Fibroblast of the conjunctiva (primary cell): ENCODE results near the gene ZC3H4.
A peak's percentile ranks its signal among the peaks of the same experiment; 100 is the strongest.
"Not testable (repeated sequence)": the region's sequence is repeated elsewhere in the genome, so short reads cannot be mapped to it uniquely, and the experiment has no call there.

Experiments
- DNase-seq: peaks from one replicate; pipeline ENCODE4 v3.0.0-alpha.2; 2010; ENCODE audit warnings: low read depth

Gene ZC3H4

DNA sequence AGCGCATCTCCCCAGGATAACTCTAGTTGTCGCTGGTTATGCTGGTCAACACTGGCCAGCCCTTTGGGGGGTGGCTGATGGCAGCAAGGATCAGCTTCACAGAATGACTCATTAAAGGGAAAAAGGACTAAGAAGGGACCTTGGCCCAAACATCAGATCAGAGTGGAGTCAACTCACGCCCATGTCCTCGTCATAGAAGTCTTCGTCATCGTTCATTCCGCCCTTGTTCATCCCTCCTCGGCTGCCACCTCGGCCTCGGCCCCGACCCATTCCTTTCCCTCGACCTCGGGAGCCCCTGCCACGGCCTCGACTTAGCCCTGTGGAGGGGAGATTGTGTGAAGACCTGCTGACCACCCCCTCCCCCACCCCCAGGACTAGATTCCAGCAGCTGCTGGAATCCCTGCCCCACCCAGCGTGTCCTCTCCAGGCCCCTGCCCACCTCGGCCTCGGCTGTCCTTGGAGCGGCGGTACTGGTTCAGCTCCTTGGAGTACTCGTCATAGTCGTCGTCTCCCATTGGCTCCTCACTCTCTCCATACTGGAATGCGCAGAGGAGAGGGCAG lies 28.6 kb downstream of the ZC3H4 start:
- no peak for DNase-seq

DNA sequence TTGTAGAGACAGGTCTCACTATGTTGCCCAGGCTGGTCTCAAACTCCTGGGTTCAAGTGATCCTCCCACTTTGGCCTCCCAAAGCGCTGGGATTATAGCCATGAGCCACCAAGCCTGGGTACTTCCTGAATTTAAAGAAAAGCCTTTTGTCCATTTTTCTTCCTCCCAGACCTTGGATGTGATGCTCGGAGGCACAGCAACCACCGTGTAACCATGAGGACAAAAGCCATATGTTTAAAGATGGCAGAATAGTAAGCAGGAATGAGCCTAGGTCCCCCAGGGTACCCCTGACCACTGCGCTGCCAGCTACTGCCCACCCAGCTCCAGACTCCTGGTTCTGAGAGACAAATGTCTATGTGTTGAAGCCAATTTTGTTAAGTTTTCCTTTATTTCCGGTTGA lies 31.1 kb downstream of the ZC3H4 start:
- no peak for DNase-seq

DNA sequence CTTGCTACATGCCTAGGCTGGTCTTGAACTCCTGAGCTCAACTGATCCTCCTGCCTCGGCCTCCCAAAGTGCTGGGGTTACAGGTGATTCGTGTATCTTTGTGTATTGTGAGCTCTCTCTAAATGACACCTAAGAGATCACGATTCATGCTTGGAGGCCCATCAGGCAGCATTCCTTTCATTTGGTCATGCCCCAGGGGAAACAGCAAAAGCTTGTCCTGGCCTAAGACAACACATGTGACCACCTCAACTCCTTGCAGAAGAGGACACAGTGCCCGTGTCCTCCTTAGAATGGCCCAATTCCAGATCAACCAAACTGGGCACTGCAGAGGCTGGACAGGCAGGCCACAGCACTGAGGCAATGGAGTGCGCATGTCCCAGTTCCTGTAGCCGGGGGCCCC lies 32.5 kb downstream of the ZC3H4 start:
- DNase-seq, result no peak

DNA sequence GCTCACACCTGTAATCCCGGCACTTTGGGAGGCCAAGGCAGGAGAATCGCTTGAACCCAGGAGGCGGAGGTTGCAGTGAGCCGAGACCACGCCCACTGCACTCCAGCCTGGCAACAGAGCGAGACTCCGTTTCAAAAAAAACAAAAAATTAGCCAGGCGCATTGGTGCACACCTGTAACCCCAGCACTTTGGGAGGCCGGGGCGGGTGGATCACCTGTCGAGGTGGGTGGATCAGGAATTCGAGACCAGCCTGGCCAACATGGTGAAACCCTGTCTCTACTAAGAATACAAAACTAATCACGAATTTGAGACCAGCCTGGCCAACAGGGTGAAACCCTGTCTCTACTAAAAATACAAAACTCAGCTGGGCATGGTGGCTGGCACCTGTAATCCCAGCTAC lies 35.2 kb downstream of the ZC3H4 start:
- DNase-seq, result not testable (repeated sequence)

DNA sequence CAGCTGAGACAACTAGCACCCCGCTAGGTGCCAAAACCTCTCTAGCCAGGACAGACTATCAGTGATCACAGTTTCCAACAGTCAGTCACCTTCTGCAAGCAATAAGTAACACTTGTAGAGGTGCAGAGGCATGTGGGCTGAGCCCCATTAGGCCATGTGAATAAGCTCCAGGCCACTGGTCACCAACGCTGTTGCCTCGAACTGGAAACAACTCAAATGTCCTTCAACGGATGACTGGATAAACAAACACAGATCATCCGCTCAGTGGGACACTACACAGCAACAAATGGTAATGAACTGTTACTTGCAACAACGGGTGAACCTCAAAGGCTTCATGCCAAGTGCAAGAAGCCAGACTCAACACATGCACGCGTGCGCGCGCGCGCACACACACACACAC lies 37.6 kb downstream of the ZC3H4 start:
- no peak for DNase-seq

DNA sequence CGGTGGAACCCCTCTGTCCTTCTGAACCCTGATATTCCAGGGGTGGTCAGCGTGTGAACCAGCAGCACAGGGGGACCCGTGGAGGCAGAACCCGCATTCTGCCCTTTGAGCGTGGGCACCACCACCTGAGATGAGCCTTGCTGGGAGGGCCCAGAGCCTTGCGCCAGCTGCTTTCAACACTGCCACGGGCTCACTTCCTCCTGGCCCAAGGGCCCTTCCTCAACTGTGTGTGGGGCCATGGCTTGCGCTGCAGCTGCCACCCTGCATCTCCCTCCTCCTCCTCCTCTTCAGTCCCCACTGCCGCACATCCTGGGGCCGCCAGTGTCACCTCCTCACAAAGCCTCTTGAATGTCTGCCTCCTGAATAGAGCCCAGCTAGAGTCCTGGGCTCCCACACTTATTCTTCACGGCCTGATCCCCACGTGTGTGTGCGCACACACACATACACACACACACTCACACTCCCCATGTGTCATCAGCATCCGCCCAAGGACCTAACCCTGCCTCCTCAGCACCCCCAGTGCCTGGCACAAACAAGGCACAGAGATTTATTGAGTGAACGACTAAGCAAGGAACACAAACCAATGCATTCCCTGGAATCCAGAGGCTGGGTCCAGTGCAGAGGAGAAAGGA lies 38.3 kb downstream of the ZC3H4 start:
- no peak for DNase-seq

DNA sequence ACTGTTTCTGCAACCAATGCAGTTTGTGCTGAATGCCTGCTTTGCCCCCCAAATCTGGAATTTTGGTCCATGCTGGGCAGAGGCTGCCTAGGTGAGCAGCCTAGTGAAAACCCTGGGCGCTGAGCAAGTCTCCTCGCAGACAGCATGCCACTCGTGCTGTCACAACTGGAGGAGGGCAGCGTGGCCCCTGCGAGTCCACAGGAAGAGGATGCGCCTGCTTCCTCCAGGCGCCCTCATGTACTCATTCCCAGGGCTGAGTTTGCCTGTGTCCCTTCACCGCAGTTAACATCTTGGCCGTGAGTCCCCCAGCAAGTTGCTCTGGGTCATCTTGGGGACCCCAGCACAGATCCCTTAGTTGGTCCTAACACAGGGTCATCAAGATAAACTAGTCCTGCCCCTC lies 39.0 kb downstream of the ZC3H4 start:
- no peak for DNase-seq

DNA sequence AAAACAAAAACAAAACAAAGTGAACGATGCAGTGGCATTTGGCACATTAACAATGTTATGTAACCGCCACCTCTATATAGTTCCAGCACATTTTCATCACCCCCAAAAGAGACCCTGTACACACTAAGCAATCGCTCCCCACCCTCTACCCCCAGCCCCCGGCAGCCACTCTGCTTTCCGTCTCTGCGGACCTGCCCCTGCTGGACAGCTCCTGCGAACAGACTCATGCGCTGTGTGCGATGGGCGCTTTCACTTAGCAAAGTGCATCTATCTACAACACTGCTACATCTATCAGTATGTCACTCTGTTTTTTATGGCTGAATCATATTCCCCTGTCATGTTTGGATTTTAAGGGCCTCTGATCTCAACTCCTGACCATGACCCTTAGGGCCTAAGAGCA lies 40.0 kb downstream of the ZC3H4 start:
- no peak for DNase-seq

DNA sequence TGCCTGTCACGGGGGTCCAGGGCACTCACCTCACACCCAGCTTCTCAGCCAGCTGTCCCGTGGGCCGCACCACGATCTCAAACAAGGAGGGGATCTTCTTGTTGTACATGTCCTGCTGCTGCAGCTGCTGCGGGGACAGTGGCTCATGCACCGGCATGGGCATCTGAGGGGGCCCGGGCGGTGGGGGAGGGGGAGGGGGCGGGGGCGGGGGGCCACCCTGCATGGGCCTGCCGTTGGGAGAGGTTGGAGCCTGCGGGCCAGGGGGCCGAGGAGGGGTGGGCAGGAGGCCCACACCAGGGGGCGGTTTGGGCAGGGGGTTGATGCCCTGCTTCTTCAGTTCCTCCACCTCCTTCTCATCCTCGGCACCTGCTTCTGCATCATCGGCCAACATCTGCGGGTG lies 41.3 kb downstream of the ZC3H4 start:
- no peak for DNase-seq

DNA sequence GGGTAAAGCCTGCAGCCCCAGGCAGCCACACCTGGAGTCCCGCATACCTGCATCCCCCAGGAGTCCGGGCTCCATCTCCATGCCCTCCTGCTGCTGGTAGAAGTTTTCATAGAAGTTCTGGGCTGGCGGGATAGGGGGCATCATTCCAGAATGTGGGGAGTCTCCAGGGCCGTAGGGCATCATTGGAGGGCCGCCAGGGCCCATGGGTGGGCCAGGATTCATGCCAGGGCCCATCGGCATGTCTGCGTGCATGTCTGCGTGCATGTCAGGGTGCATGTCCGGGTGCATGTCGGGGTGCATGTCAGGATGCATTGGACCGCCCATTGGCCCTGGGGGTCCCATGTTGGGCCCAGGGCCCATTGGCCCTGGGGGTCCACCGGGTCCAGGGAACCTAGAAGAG lies 41.8 kb downstream of the ZC3H4 start:
- no peak for DNase-seq

DNA sequence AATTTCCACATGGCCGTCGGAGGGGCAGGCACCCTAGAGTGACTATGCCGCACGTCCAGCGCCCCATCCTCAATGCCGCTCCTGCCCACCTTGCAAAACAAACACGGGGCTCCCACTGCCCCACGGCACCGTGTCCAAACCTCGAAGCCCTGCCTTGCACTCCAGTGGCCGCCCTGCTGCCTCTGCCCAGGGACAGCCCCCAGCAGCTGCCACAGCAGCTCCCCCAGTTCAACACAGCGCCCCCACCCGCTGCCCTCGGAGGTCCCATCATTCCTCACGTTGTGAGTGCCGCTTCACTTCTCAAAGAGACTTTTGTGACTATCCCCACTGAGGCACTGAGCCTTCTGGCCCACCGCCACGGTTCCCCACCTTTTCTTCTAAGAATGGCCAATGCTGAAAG lies 42.8 kb downstream of the ZC3H4 start:
- no peak for DNase-seq

DNA sequence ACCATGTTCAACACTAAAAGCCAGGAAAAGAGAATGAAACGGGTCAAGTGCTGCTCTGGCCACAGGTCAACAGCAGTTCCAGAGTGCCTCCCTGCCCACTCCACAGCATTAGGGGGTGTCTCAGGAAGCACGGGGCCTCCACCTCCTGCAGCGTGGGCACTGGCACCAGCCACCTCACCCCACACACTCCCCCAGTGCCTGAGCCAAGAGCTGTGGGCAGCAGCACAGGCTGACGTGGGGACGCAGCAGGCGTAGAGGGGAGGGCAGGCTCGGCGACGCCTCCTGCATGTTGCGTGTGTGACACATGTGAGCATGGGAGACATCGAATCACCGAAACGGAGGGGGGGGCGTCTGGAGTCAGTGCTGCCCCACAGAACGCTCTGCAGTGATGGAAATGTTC lies 43.8 kb downstream of the ZC3H4 start:
- DNase-seq, result no peak

DNA sequence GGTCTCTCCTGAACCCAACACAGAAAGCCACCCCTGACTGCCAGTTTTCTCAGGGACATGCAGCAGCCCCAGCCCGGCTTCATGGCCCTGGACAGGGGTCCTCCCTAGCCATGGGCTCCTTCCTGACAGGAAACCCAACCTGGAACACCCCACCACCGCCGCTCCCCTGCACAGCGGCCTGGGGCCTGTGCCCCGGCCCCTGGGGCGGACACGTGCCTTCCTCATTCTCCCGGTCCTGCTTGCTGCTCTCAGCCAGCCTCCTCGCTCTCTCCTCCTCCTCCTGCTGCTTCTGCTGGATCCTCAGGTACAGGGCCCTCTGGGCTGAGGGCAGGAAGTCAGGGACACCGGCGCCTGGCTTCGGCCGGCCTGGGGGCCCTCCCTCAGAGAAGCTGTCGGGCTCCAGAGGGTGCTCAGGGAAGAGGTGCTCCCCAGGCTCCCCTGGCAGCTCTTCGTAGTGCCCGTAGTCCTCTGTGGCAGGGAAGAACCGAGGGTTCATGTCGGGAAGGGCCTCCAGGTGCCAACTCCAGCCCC lies 44.6 kb downstream of the ZC3H4 start:
- no peak for DNase-seq

DNA sequence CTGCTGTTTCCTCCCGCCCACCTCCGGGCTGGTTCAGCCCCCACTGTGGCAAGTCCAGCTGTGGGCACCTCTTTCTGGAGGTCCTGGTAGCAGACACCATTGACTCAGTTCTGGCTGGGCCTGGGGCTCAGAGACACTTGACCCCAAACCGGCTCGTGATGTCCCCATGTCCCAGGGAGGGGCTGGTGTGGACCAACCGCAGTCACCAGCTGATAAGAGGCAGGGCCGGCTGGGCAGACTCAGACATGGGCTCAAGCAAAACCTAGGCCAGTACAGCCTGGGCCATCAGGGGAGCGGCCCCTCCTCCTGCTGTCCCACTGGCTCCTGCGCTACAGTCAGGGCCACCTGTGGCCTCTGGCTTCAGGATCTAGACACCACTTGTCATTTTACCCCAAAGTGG lies 45.3 kb downstream of the ZC3H4 start:
- no peak for DNase-seq

DNA sequence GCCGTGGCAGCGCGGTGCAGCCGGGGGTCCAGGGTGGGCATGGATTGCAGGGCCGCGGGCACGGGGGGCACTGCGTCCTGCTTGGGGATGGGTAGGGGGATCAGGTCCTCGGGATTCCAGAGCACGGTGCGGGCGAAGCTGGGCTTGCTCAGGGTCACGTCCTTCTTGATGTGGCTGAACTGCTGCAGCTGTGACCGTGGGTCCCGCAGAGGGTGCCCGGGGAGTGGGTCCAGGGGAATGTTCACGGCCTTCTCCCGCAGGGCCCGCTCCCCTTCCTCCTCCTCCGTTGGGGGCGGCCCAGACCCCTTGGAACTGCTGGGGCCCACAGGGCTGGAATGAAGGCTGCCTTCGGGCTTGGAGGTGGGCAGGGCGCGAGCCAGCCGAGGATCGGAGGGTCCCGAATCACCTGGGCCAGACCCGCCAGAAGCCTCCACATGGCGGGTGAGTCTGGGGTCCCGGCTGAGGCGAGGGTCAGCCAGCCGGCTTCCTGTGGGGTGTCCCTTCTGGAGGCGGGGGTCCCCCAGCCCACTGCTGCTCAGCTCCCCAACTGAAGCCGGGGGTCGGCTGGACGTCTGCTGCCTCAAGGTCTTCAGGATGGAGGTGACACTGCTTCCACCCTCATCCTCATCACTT lies 46.2 kb downstream of the ZC3H4 start:
- DNase-seq, result no peak

DNA sequence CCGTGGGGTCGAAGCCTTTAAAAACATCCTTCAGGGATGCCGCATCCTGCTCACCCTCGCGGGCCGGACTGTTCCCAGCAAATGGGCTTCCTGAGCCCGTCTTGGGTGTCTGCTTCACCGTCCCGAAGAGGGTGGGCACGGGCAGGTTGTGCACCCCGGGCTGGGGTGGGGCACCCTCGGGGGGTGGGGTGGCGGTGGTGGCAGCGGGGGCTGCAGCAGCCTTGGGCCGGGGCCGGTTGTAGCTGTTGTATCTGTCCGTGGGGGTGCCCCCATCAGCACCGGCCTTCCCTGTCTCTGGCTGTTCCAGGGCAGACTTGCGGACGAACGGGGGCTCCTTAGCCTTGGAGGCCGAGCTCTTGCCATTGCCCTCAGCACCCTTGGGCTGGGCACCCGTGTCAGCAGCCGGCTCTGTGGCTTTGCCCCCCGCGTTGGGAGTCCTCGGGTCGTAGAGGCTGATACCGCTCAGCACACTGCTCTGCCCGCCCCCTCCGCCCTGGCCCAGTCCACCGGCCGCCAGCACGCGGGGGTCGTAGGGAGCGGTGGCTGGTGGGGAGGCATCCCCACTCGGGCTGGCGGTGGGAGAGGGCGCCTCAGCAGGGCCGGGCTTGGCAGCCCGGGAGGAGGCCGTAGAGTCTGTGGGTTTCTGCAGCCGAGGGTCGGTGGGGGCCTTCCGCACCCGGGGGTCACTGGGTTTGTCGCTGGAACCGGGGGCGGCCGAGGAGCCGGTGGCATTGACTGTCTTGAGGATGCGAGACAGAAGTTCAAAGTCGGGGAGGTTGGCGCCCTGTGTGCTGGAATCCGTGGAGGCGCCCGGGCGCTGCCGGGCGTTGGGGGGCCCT lies 47.0 kb downstream of the ZC3H4 start:
- DNase-seq, result no peak

DNA sequence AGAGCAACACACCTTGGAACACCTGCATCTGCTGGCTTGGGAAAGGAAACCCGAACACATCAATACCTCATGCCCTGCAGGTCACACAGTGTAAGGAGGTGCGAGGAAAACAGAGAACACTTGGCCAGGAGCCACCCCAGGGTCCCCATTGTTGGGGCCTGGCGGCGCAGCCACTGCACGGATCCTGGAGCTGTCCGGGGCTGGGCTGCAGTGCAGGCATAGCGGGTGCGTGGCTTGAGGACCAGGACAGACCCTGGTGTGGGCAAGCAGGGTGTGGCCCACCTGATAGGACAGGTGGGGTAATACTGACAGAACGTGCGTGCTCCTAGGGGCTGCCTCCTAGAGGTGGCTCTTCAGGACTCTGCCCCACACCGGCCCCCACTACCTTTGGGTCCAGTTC lies 48.3 kb downstream of the ZC3H4 start:
- DNase-seq, result no peak

DNA sequence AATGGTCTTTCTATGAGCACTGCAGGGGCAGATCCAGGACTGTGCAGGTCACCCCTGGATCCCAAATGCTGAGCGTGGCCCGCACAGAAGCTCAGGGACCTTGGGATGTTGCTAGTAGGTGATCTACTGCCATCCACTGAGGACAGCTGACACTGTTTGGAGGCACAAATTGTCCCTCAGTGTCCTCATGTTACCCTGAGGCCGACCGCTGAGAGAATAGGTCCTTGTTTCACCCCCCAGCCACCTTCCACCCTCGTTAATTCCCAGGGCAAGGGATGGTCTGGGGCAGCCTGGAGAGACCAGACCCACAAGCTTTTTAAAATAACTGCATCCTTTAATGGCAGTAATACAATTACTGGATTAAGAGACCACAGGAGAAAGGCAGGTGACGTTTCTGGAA lies 49.7 kb downstream of the ZC3H4 start:
- no peak for DNase-seq

DNA sequence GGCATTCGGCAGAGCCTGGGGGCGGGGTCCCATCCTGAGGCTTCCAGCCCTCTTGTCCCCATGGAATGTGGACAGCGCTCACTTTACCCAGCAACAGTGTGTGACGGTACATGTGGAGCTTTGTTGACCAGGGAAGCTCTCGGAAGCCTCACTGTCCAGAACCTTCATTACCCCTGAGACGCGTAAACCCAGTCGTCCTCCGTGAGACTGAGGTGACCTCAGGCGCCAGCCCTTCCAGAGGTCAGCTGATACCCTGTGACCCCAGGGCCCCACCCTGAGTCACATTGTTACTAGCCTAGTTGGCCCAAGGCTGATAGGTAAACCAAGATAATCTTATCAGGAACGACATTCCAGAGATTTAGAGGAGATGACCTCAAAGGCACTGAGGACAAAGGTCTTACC lies 55.0 kb downstream of the ZC3H4 start:
- no peak for DNase-seq

DNA sequence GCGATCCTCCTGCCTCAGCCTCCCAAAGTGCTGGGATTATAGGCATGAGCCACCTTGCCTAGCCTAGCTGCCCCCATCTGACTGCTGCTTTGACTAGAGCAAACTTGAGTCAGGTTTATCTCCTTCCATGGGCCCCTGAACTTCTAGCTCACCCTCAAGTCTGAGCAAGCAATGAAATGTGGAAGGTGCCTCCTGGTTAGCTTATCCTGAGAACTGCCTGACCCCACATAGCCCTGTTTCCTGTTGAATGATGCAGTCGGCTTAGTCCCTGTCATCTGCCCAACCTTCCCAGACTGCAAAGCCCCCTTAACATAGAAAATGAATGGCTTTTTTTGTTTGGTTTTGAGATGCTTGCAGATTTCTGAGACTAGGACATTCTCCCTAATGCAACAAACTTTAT lies 56.2 kb downstream of the ZC3H4 start:
- no peak for DNase-seq

DNA sequence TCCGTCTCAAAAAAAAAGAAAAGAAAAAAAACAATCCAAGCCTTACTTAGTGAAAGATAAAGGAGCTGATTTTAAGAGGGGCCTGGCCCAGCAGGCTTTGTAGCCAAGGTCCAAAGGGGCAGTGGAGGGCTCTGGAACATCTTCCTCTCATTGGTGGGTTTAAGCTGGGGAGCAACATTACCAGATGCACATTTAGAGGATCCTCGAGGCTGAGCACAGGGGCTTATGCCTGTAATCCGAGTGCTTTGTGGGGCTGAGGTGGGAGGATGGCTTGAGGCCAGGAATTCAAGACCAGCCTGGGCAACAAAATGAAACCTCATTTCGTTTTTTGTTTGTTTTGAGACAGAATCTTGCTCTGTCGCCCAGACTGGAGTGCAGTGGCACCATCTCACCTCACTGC lies 57.2 kb downstream of the ZC3H4 start:
- no peak for DNase-seq

DNA sequence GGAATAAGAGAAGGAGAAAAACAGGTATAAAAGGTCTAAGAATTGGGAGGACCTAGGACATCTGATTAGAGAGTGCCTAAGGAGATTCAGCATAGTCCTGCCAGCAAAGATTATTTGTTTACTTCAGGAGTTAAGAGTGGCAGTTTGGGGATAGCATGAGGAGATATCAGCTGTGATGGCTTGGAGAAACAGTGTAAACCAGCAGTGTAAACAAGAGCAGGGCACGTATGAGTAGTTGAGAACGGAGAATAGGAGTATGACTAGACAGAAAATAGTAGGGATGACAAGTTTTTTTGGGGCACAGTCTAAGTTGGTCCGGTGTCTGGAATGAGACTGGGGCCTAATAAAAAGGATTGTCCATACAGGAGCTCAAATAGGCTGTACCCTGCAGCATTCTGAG lies 63.0 kb downstream of the ZC3H4 start:
- not testable (repeated sequence) for DNase-seq

DNA sequence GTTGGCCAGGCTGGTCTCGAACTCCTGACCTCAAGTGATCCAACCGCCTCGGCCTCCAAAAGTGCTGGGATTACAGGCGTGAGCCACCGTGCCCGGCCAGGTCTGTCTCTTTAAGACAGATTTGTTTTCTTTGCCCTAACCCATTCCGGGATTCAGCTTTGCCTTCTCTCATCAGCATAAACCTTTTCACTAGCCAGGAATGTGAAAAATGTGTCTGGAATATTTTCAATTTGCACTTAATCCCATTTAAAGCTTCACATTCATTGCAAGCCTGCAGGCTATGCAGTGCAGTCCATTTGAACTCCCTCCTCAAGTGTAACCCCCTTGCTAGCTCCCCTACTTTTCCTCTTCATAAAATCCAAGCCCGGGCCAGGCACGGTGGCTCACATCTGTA lies 64.3 kb downstream of the ZC3H4 start:
- DNase-seq, result peak; percentile 64
